Mononuclear cell (primary cell): ENCODE measurements around the gene GRIA3. TPM values are rescaled to one million over a fixed set of nuclear protein-coding genes. Genes with fewer than 3 reads are reported as not detected.
"Not testable (repeated sequence)": the region's sequence is repeated elsewhere in the genome, so short reads cannot be mapped to it uniquely, and the experiment has no call there.

Experiments
- H3K27me3 ChIP-seq: 2 replicates; pipeline ENCODE4 v1.6.0; 2011; ENCODE audit warnings: low read length, control low read depth; ENCODE audit not compliant: insufficient read depth
- H3K4me1 ChIP-seq: 2 replicates; pipeline ENCODE4 v1.5.1; 2011; ENCODE audit warnings: mild to moderate bottlenecking, low read length, control low read depth; ENCODE audit not compliant: insufficient read depth
- H3K4me3 ChIP-seq: 2 replicates; pipeline ENCODE4 v1.5.1; 2011; ENCODE audit warnings: mild to moderate bottlenecking, low read length, moderate library complexity
- H3K9me3 ChIP-seq: 2 replicates; pipeline ENCODE4 v1.5.1; 2011; ENCODE audit warnings: low read depth, mild to moderate bottlenecking, control low read depth, low read length
- total RNA-seq: library from RNA; depleted of rRNA; stranded (reverse); fragments of >200 nt; gene quantifications from one replicate; pipeline ENCODE4 v1.2.3, GENCODE V29; 2012

GRIA3 gene
- total RNA-seq, 1 donor, result 0.10 TPM

GRCh38 chrX:123475068-123475724, 291.1 kb downstream of the GRIA3 start:
- no peak overlapping the region for H3K4me3 ChIP-seq
- H3K4me1 ChIP-seq, result no peaks in the 10 kb centered on the region
- H3K27me3 ChIP-seq, result no peaks in the 10 kb centered on the region
- no peaks in the 10 kb centered on the region for H3K9me3 ChIP-seq

- no peaks in the 10 kb centered on the region for H3K4me1 ChIP-seq
- no peaks in the 10 kb centered on the region for H3K27me3 ChIP-seq
- no peak overlapping the region for H3K4me3 ChIP-seq
- no peaks in the 10 kb centered on the region for H3K9me3 ChIP-seq
These were observed 292.6 kb downstream of the GRIA3 start for GRCh38 chrX:123476611-123477219.

GRCh38 chrX:123477673-123478072, 293.6 kb downstream of the GRIA3 start:
- Histone ChIP-seq H3K9me3 (no peaks in the 10 kb centered on the region), H3K4me1 (no peaks in the 10 kb centered on the region), H3K4me3 (no peak overlapping the region), H3K27me3 (no peaks in the 10 kb centered on the region)

GRCh38 chrX:123481913-123482851, 298.1 kb downstream of the GRIA3 start:
- no peaks in the 10 kb centered on the region for H3K4me1 ChIP-seq
- H3K27me3 ChIP-seq, result no peaks in the 10 kb centered on the region
- H3K9me3 ChIP-seq, result no peaks in the 10 kb centered on the region

GRCh38 chrX:123486297-123486696, 302.2 kb downstream of the GRIA3 start:
- Histone ChIP-seq H3K9me3 (no peaks in the 10 kb centered on the region), H3K4me1 (no peaks in the 10 kb centered on the region), H3K27me3 (no peaks in the 10 kb centered on the region), H3K4me3 (no peak overlapping the region)

More at GRCh38 chrX:123481913-123482851, 298.1 kb downstream of the GRIA3 start:
- H3K4me3 ChIP-seq, result no peak overlapping the region

- Histone ChIP-seq H3K4me1 (no peaks in the 10 kb centered on the region), H3K27me3 (no peaks in the 10 kb centered on the region), H3K9me3 (no peaks in the 10 kb centered on the region)
These were observed 303.2 kb downstream of the GRIA3 start for GRCh38 chrX:123487236-123487635.

GRCh38 chrX:123487669-123488068, 303.6 kb downstream of the GRIA3 start:
- Histone ChIP-seq H3K9me3 (no peaks in the 10 kb centered on the region), H3K4me3 (no peak overlapping the region), H3K4me1 (no peaks in the 10 kb centered on the region), H3K27me3 (no peaks in the 10 kb centered on the region)

More at GRCh38 chrX:123487236-123487635, 303.2 kb downstream of the GRIA3 start:
- H3K4me3 ChIP-seq, result no peak overlapping the region

- Histone ChIP-seq H3K4me1 (no peaks in the 10 kb centered on the region), H3K4me3 (no peak overlapping the region), H3K27me3 (no peaks in the 10 kb centered on the region), H3K9me3 (no peaks in the 10 kb centered on the region)
These were observed 304.9 kb downstream of the GRIA3 start for GRCh38 chrX:123489011-123489410.

GRCh38 chrX:123493857-123494256, 309.8 kb downstream of the GRIA3 start:
- no peaks in the 10 kb centered on the region for H3K9me3 ChIP-seq
- no peaks in the 10 kb centered on the region for H3K27me3 ChIP-seq
- H3K4me1 ChIP-seq, result no peaks in the 10 kb centered on the region
- H3K4me3 ChIP-seq, result no peak overlapping the region

- H3K4me3 ChIP-seq, result no peak overlapping the region
- no peaks in the 10 kb centered on the region for H3K9me3 ChIP-seq
- no peaks in the 10 kb centered on the region for H3K27me3 ChIP-seq
- H3K4me1 ChIP-seq, result no peaks in the 10 kb centered on the region
These were observed 315.7 kb downstream of the GRIA3 start for GRCh38 chrX:123499787-123500186.

GRCh38 chrX:123504047-123504446, 320.0 kb downstream of the GRIA3 start:
- Histone ChIP-seq H3K9me3 (no peaks in the 10 kb centered on the region), H3K4me3 (no peak overlapping the region)

GRCh38 chrX:123504630-123505270, 320.7 kb downstream of the GRIA3 start:
- Histone ChIP-seq H3K9me3 (no peaks in the 10 kb centered on the region), H3K4me1 (no peaks in the 10 kb centered on the region), H3K27me3 (no peaks in the 10 kb centered on the region), H3K4me3 (no peak overlapping the region)

More at GRCh38 chrX:123504047-123504446, 320.0 kb downstream of the GRIA3 start:
- no peaks in the 10 kb centered on the region for H3K27me3 ChIP-seq
- no peaks in the 10 kb centered on the region for H3K4me1 ChIP-seq

- H3K9me3 ChIP-seq, result no peaks in the 10 kb centered on the region
- no peaks in the 10 kb centered on the region for H3K27me3 ChIP-seq
- no peaks in the 10 kb centered on the region for H3K4me1 ChIP-seq
- H3K4me3 ChIP-seq, result no peak overlapping the region
These were observed 329.7 kb downstream of the GRIA3 start for GRCh38 chrX:123513585-123514278.

- H3K4me1 ChIP-seq, H3K27me3 ChIP-seq, H3K4me3 ChIP-seq, H3K9me3 ChIP-seq: not testable (repeated sequence)
These were observed 330.2 kb downstream of the GRIA3 start for GRCh38 chrX:123514279-123514640.
